Fibroblast of skin of abdomen (primary cell): ENCODE data around the gene PLXDC1.
"Not testable (repeated sequence)": the region's sequence is repeated elsewhere in the genome, so short reads cannot be mapped to it uniquely, and the experiment has no call there.

Experiments
- DNase-seq: peaks from one replicate; pipeline ENCODE4 v3.0.0-alpha.2; 2013

PLXDC1 gene

DNA sequence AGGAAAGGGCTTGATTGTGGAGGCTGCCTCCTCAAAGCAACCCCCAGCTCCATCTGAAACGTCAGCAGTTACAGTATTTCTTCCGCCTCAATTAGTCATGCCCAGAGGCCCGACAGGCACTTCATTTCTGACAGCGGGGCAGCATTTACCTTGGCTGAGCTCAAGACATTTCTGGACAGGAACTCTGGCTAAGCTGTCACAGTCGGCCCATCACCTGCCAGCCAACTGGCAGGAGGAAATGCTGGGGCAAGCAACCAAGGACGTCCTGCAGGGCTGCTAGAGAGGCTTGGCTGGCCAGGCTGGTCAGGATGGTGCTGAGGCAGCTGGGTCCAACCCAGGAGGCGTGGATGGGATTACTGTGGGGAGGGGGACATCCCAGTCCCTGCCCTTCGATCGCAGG, 27.8 kb downstream of the PLXDC1 start:
- no peak for DNase-seq

DNA sequence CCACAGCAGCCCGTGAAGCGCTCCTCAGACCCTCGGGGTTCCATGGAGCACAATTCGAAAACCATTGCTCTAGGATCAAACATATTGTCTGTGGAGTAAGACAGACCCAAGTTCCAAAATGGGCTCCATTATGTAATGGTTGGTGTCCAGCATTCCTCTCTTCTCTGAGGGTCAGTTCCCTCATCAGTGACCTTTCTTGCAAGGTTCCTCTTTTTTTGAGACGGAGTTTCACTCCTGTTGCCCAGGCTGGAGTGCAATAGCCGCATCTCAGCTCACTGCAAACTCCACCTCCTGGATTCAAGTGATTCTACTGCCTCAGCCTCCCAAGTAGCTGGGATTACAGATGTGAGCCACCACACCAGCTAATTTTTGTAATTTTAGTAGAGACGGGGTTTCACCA, 28.4 kb downstream of the PLXDC1 start:
- no peak for DNase-seq

DNA sequence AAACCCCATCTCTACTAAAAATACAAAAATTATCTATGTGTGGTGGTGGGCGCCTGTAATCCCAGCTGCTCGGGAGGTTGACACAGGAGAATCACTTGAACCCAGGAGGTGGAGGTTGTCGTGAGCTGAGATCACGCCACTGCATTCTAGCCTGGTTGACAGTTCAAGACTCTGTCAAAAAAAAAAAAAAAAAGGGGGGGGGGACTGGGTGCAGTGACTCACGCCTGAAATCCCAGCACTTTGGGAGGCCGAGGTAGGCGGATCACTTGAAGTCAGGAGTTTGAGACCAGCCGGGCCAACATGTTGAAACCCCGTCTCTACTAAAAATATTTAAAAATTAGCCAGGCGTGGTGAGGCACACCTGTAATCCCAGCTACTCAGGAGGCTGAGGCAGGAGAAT, 29.5 kb downstream of the PLXDC1 start:
- DNase-seq = not testable (repeated sequence)

DNA sequence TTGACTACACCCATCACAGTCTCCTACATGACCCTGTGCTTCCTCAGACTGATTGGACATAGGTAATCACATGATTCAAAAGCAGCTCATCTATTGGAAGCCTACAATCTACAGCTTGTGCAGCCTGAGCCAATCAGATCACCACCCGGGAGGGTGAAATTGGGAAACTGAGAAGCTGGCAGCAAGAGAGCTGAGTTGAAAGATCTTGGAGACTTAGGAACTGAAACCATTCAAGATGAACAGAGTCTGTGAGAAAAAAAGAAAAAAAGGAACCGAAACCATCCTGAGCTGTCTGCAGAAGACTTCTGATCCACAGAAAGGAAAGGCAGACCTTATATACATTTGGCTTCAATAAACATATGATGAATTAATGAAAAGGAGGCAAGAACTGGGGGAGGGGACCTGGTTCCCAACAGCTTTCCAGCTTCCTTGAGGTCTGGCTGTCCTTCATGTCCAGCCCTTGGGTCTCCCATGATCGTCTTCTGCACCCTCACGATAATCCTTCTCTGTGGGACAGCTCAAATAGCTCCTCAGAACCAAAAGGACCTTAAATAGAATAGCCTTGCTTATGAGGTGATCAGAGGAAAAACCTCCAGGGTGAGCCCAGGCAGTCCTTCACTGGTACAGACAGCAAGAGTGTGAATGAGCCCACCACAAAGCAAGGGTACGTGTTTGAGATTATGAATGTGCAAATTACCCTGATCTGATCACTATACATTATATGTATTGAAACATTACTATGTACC, 32.6 kb downstream of the PLXDC1 start:
- no peak for DNase-seq

DNA sequence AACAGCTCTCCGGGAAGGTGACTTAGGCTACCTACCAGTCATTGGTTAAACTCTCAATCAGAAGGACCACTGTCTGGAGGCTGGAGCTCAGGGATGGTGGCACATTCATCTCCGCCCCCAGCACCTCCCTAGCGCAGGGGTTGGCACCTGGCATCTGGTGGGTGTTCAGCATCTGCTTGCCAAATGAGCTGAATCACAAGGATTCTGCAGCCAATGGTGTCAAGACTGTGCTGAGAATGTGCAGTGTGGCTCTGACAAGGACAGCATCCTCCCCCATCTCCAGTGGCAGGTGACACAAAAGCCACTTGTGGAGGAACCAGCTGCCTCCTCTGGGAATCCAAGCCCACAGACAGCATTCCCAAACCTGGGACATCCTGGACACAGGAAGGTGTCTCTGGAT, 35.2 kb downstream of the PLXDC1 start:
- DNase-seq = no peak

DNA sequence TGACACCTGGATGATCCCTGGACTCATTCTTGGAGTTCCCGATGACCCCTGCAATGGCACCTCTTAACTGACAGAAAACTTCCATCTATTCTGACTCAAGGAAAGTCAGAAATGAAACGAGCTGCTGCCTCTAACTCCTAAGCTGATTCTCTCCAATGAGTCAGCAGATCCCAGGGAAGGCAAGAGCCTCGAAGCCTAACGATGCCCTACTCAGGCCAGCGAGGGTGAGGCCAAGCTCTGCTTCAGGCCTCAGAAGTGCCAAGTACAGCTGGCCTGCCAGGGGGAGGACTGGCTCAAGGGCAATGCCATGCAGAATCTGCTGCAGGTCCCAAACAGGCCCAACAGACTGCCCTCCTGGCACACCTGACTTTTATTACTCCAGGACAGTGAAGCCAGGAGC, 36.3 kb downstream of the PLXDC1 start:
- peak; percentile 57 for DNase-seq

DNA sequence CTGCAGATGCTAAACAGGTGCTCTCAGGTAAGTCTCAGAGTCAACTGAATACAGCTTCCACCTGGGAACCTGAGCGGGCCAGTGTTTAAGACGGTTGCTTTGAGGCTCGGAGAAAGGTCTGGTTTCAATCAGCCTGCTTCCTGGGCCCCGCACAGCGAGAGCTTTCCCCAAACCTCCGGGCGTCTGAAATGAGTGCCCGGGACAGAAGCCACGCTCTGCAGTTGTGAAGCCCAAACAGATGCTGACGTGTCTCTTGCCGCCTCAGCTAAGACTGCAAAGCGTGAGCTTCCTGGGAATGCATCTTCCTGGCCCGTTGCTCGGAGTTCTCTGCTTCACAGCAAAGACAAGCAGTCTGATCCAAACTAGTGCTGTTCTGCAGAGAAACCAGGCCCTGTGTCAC, 36.7 kb downstream of the PLXDC1 start:
- peak; percentile 62 for DNase-seq

DNA sequence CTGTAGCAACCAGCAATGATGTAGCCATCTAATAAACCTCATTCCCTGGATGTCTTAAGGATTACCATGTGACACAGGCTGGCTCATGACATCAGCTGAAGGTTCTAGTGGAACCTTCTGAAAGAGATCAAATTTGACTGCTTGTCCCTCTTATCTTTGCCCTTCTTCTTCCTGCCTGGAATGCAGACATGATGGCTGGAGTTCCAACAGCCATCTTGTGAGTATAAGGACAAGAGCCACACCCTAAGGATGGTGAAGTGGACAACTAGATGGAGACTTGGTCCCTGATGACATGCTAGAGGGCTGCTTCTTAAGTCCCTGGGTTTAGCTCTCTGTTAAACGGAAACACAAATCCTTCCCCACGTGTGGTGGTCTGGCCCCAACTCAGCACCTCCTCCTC, 37.6 kb downstream of the PLXDC1 start:
- DNase-seq = no peak

DNA sequence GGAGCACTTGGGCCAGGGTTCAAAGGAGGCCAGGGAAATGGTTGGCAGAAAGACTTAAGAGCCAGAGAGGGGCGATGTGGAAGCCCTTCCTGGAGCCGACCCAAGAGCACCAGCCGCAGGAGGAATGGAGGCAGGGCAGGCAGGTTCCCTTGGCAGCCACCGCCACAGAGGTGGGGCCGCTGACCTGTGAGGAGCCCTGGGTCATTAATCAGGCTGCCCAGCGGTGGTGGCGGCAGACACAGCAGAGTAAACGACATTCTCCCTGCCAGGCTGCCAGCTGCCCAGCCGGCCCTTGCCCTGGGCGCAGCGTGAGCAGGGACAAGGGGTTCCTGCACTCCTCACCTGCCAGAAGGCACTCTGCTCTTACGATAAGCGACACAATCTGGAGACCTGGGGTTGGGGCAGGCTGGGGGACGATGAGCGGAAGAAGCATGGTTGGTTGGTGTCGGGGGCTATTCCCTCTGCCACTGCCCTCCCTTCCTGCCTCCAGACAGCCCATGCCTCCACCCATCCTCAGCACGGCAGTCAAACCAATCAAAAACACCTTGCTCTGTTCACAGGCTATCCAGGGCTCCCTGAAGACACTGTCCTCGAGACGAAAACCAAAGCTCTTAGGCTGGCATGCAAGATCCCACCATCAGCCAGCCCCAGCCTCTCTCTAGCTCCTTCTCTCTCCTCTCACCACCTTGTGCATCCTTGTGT, 40.9 kb downstream of the PLXDC1 start:
- DNase-seq = no peak

DNA sequence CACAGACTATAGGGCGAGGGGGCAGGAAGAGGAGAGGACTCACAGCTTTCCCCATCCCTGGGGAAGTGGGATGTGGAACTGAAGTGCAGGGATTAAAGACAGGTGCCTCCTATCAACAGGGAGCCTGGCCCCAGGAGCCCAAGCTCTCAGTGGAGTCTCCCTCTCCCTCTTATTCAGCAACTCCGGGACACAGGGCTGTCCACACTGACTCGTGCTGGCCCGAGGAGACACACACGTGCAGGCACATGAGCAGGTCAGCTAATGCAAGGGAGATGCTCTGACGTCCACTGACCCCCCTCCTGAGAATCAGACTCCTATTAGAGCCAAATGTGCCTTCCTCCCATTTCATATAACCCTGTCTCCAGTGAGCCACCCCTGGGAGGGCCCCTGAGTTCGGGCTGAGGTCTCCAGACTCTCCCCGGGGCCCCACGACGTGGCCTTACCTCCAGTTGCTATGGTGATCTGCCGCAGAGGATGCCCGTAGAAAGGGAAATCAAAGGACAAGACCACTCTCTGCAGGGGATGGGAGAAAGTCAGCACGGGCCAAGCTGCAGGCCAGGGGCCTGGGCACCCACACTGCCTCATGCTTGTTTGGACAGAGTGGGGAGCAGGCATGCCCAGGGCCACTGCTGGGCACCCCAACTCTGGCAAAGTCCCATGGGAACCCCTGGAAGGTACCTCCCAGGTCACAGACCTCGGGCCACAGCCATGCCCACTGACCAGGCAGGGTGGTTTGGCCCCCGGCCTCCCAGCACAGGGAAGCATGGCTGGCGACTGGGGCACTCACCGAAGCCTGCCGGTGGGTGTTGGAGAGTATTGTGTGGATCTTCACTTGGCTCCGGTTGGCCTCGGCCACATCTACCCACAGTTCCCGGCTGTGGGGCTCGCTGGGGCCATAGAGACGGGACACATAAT, 42.7 kb downstream of the PLXDC1 start:
- no peak for DNase-seq

DNA sequence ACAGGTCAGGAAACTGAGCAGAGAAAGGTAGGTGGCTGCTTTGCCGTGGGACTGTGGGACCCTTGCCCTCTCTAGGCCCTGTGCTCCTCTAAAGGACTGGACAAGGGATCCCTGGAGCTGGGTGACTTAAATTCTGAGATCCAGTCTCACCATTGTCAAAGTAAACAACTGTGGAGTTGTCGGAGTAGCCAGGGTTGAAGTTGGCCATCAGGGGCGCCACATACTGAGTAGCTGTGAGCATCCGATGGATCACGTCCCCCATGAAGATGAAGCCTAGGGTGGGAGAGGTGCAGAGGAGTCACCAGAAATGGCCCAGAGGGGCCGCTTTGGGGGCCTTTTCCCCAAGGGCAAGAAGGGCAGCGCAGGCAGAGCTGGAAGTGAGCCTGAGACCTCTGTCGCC, 43.5 kb downstream of the PLXDC1 start:
- no peak for DNase-seq

DNA sequence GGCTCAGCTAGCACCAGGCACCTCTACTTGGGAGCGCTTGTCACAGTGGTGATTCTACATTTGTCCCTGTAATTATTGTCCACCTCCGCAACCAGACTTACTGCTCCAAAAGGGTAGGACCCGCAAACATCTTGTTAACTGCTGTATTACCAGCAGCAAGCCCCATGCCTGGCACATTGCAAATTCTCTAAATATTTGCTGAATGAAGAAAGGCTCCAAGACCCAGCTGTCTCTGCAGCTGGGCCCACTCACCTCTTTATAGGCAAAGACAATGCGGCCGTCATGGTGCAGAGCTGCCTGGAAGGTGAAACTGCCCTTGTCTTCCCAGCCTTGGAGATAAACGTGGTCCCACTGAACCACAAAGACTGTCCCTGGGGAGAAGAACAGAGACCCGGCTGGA, 44.3 kb downstream of the PLXDC1 start:
- no peak for DNase-seq

DNA sequence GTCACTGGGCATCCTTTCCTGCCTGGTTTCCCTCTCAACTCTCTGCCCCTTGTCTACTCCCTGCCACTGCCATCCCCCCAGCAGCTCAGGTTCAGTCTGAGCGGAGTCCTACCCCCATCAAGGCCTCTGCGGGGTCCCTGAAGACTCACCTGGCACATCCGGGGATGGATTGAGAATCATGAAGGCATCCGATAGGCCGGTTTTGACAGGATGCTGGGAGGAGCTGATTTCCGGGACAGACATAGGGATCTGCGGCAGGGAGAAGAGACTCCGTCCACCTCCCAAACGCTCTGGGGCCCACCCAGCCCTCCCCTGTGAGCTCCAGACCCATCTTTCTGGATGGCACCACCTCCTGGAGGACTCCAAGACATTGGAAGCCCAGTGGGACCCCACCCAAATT, 45.7 kb downstream of the PLXDC1 start:
- no peak for DNase-seq

DNA sequence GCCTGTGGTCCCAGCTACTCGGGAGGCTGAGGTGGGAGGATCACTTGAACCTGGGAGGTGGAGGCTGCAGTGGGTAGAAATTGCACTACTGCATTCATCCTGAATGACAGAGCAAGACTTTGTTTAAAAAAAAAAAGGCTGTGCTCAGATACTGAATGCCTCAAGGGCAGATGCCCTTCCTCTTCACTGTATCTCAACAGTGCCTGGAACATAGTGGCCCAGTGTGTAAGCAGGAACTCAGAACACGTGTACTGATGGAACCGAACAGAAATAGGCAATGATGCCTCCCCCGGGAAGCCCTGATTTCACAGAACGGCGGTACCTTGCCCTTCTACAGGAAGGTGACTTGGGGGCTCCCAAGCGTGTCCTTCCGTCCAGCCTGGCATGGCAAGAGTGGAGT, 46.8 kb downstream of the PLXDC1 start:
- DNase-seq = no peak

DNA sequence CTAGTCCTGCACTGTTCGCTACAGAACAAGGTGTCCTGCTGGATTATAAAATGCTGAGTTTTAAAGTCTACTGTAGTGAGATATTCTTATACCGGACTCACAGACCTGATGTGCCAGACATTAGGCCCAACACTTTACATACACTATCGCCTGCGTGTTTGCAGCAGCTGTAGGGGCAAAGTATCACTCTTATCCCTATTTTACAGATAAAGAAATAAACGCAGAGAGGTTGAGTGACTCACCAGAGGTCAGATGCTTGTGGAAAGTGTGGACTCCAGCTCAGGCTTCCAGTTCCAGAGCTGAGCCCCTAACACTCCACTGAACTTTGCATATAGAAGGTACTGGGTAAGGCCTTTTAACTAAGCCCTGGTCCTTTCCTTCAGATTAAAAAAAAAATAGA, 47.4 kb downstream of the PLXDC1 start:
- no peak for DNase-seq

DNA sequence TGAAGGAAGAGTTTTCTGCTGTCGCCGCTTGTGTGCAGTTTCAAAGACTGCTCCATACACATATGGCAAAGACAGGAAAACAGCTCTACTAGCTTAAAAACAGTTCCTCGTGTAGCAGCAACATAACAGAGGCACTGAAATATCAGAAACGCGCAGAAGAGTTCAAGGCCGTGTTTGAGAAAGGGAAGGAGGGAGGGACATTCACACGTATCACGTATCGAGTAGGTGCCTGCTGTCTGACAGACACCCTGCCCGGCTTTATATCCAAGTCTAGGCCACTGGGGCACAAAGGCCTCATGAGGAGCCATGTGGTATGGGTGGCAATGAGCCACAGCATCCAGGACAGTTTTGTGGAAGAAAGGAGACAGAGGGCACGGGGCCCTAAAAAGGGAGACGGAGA, 50.3 kb downstream of the PLXDC1 start:
- no peak for DNase-seq

DNA sequence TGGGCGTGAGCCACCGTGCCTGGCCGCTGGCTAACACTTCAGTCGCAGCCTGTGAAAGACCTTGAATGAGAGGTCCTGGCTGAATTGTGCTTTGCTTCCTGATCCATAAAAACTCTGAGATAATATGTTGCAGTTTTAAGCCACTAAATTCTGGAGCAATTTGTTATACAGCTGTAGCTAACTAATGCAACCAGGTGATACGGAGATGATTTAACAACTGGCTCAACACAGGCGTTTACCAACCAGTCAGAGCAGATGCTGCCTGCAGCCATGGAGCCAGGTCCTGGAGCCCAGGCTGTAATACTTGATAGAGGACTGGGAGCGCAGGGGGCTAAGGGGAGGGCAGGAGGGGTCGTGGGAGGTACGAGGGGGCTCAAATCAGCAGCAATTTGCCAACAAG, 50.9 kb downstream of the PLXDC1 start:
- no peak for DNase-seq

DNA sequence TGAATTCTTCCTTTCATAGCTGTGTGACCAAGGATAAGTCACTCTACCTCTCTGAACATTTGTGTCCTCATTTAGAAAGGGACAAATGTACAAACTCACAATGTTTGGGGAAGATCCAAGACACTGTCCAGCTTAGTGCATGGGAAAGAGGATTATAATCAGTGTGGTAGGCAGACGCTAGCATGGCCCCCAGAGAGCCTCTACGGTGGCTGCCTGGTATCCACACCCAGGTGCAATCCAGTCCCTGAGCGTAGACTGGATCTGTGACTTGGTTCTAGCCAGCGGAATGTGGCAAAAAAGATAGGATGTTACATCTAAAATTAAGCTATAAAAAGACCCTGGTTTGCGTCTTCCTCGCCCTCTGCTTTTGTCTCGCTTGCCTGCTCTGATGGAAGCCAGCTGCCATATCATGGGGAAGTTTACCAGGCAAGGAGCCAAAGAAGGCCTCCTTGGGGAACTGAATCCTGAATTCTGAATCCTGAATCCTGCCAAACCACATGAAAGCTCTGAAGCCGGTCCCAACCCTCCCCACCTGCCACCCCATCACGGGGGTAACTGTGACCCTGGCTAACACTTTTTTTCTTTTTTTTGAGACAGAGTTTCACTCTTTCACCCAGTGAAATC, 51.7 kb downstream of the PLXDC1 start:
- peak; percentile 73 for DNase-seq

DNA sequence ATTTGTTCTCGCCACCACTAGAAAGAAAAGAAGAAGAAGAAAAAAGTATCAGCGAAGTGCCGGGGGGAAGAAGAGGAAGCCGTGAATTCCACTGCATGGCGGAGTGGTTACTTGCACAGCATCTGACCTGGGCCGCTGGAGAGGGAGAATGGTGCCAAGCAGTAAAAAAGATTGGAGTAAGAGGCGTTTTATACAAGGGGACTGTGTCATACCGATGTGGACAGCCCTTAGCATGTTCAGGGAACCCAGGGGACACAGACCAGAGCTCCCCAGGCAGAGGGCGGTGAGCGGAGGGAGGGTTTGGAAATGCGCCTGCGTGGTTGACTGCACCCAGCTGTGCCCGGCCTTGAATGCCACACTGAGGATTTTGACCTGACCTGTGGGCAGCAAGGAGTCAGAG, 52.8 kb downstream of the PLXDC1 start:
- no peak for DNase-seq

DNA sequence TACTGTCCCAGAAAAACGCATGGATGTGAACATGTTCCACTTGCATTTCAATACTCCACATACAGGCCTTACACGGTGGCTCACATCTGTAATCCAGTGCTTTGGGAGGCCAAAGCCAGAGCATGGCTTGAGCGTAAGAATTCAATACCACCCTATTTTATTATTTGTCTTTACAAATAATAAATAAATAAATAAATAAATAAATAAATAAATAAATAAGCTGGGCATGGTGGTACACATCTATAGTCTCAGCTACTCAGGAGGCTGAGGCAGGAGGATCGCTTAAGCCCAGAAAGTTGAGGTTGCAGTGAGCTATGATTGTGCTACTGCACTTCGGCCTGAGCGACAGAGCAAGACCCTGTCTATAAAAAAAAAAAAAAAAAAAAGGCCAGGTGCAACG, 53.9 kb downstream of the PLXDC1 start:
- no peak for DNase-seq

DNA sequence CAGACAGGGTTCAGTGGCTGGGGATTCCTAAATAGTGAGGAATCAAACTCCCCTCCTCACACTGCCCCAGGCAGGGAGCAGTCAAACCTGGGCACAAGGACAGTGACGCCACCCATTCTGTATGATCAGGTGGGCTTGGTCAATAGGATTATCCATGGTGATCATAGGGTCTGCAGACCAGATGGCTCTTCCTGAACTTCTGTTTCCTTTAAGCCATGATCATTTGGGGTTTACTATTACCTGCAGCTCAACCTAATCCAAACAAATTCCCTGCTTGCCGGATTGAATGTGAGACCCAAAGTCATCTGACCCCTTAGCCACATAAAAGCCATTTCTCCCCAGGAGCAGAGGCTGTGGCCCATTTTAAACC, 54.3 kb downstream of the PLXDC1 start:
- no peak for DNase-seq

DNA sequence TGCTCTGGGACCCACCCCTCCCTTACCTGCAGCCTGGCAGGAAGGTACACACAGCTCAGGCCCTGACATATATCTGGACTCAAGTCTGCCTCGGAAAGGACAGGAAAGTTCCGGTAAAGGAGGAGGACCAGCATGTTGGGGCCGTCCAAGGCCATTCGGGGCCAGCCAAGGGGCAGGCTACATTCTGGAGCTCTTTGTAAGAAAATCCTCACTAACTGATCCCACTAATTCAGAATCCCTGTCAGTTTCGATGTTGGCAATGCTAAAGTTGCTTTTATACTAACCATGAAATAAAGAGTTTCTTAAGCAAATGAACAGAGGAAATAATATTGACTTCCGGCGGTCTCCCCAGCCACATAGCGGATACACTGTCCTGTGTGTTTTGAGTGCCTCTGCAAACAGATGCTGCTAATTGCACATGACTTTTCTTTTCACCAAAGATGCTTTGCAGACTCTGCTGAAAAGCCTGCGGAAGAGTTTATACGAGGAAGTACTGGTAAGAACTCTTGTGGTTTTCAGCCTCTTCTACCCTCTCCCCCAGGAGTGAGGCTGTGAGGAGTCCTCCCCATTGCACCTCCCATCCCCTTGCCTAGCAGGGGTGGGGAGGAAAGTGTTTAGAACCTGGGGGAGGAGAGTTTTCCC, 54.8 kb downstream of the PLXDC1 start:
- DNase-seq = no peak

DNA sequence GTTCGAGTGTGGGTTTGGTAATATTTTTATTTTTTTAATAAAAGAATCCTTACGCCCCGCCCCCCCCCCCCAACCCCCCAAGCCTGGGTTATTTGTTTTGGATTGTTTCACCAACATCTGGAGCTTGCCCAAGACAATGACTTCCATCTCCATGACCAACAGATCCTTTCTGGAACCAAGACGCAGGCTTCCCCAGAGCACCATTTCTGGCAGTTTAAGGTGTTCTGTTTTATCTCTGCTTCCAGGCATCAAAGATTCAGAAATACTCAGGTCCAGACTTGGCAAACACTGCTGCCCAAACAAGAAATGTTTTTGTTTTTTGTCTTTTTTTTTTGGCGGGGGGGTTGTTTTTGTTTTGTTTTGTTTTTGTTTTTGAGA, 56.1 kb downstream of the PLXDC1 start:
- DNase-seq = no peak
